Stimulated activated naive CD4-positive, alpha-beta T cell (primary cell): Measurements from ENCODE around the gene DAD1.
"Not testable (repeated sequence)": the region's sequence is repeated elsewhere in the genome, so short reads cannot be mapped to it uniquely, and the experiment has no call there.

ENCODE experiments used
- DNase-seq, 6 experiments: peaks; one replicate each; lab custom pipeline; 2025; lab: John Stamatoyannopoulos, UW

DAD1 gene

GRCh38 chr14:22552001-22552826, 36.8 kb downstream of the DAD1 start:
- DNase-seq: no peak

- peak in 1 of 6 experiments; percentile 31 for DNase-seq
Measured at GRCh38 chr14:22551605-22551997, 37.4 kb downstream of the DAD1 start.

GRCh38 chr14:22549981-22550673, 38.9 kb downstream of the DAD1 start:
- peak; percentile 41 to 62 (median 52) for DNase-seq

GRCh38 chr14:22549324-22549962, 39.6 kb downstream of the DAD1 start:
- DNase-seq: no peak

- peak in 3 of 6 experiments; percentile 16 to 44 (median 30) for DNase-seq
Measured at GRCh38 chr14:22547948-22548750, 40.9 kb downstream of the DAD1 start.

- DNase-seq: no peak
Measured at GRCh38 chr14:22547313-22547947, 41.6 kb downstream of the DAD1 start.

- DNase-seq: no peak
Measured at GRCh38 chr14:22546722-22547071, 42.3 kb downstream of the DAD1 start.

GRCh38 chr14:22545842-22546721, 42.9 kb downstream of the DAD1 start:
- DNase-seq: peak in 2 of 6 experiments; percentile 33

- DNase-seq: no peak
Measured at GRCh38 chr14:22544881-22545420, 44.1 kb downstream of the DAD1 start.

- no peak for DNase-seq
Measured at GRCh38 chr14:22544406-22544805, 44.6 kb downstream of the DAD1 start.

- not testable (repeated sequence) for DNase-seq
Measured at GRCh38 chr14:22543570-22544357, 45.3 kb downstream of the DAD1 start.

- no peak for DNase-seq
Measured at GRCh38 chr14:22542360-22542759, 46.7 kb downstream of the DAD1 start.

- no peak for DNase-seq
Measured at GRCh38 chr14:22541721-22542120, 47.3 kb downstream of the DAD1 start.

GRCh38 chr14:22540811-22541360, 48.1 kb downstream of the DAD1 start:
- DNase-seq: no peak

- DNase-seq: no peak
Measured at GRCh38 chr14:22540293-22540692, 48.7 kb downstream of the DAD1 start.

- no peak for DNase-seq
Measured at GRCh38 chr14:22539831-22540230, 49.2 kb downstream of the DAD1 start.

- DNase-seq: no peak
Measured at GRCh38 chr14:22538671-22539228, 50.3 kb downstream of the DAD1 start.

- no peak for DNase-seq
Measured at GRCh38 chr14:22537436-22538310, 51.4 kb downstream of the DAD1 start.
